Lower leg skin (tissue), 4 donors: ENCODE results near the gene VPS52. TPM values are rescaled to one million over a fixed set of nuclear protein-coding genes. Genes with fewer than 3 reads are reported as not detected.
"Not testable (repeated sequence)": the region's sequence is repeated elsewhere in the genome, so short reads cannot be mapped to it uniquely, and the experiment has no call there.

Source experiments
- DNase-seq, 2 donors: peaks; one replicate each; pipeline ENCODE4 v3.0.0-alpha.2; 2019; ENCODE audit warnings: low spot score in 2 of 2
- H3K4me3 ChIP-seq: fragments of 200-600 bp; sonication (generic); 2 replicates; pipeline ENCODE4 v1.5.1; 2017; ENCODE audit warnings: mild to moderate bottlenecking, low read depth; ENCODE audit not compliant: poor library complexity, severe bottlenecking
- CTCF ChIP-seq, 3 donors: fragments of 450-650 bp; IDR thresholded peaks; one replicate each; pipeline ENCODE4 v1.5.1; 2016; ENCODE audit warnings: antibody characterized with exemption in 3 of 3, mild to moderate bottlenecking in 3 of 3, moderate library complexity in 2 of 3
- POLR2A ChIP-seq, 2 donors: fragments of 450-650 bp; IDR thresholded peaks; one replicate each; pipeline ENCODE4 v1.6.1; 2016 to 2017; ENCODE audit warnings: antibody characterized with exemption in 2 of 2, mild to moderate bottlenecking in 1 of 2, moderate library complexity in 1 of 2
- WGBS, 2 donors: methylation state at CpG; one replicate each; pipeline ENCODE4 v1.1.5; 2018; 5-methylcytosine and 5-hydroxymethylcytosine counted together
- intact Hi-C: fragments of 100-400 bp; cut with DNase I; formaldehyde crosslinking; loops from one replicate; pipeline ENCODE4 v1.15.0; 2023; ENCODE audit warnings: low total_unique reads
- total RNA-seq, 4 donors: library from RNA; depleted of rRNA; stranded (reverse); fragments of >200 nt; gene quantifications; one replicate each; pipeline ENCODE4 v1.1.0, GENCODE V29; 2016

VPS52 gene
- total RNA-seq, 4 donors from 2014 or later = 33.3 to 51.0 (median 44.4) TPM

GRCh38 chr6:33288141-33288920 lies 16.7 kb upstream of the VPS52 start:
- TF ChIP-seq CTCF (IDR thresholded peaks at IDR 0.05) = no peak
- TF ChIP-seq POLR2A (IDR thresholded peaks at IDR 0.05) = no peak
- DNase-seq = no peak
- intact Hi-C loops = no loop called here
- peak overlapping the region; percentile 56 for H3K4me3 ChIP-seq
- WGBS, 2 donors = 9 to 15% methylated on average over 21 of the region's 21 CpGs

- no peak overlapping the region for H3K4me3 ChIP-seq
- 89% methylated on average over 18 to 22 of the region's 22 CpGs for WGBS, 2 donors
These were observed 15.6 kb upstream of the VPS52 start for GRCh38 chr6:33286946-33287914.

GRCh38 chr6:33285214-33285613 lies 13.5 kb upstream of the VPS52 start:
- H3K4me3 ChIP-seq, intact Hi-C loops, DNase-seq: not testable (repeated sequence)
- WGBS, 2 donors = 85 to 92% methylated on average over 4 of the region's 4 CpGs

More at GRCh38 chr6:33286946-33287914, 15.6 kb upstream of the VPS52 start:
- intact Hi-C loops = no loop called here
- no peak for TF ChIP-seq POLR2A (IDR thresholded peaks at IDR 0.05)
- no peak for TF ChIP-seq CTCF (IDR thresholded peaks at IDR 0.05)
- DNase-seq = no peak

GRCh38 chr6:33280539-33280938 lies 8.9 kb upstream of the VPS52 start:
- TF ChIP-seq CTCF (IDR thresholded peaks at IDR 0.05) (no peak), POLR2A (IDR thresholded peaks at IDR 0.05) (no peak)
- H3K4me3 ChIP-seq = no peak overlapping the region
- intact Hi-C loops = no loop called here
- no peak for DNase-seq
- WGBS, 2 donors = 78 to 92% methylated on average over 4 to 6 of the region's 6 CpGs

GRCh38 chr6:33279971-33280511 lies 8.4 kb upstream of the VPS52 start:
- 52 to 61% methylated on average over 5 of the region's 5 CpGs for WGBS, 2 donors
- H3K4me3 ChIP-seq = no peak overlapping the region
- no peak for DNase-seq
- intact Hi-C loops = no loop called here
- no peak for TF ChIP-seq CTCF (IDR thresholded peaks at IDR 0.05)
- TF ChIP-seq POLR2A (IDR thresholded peaks at IDR 0.05) = no peak

GRCh38 chr6:33279257-33279695 lies 7.6 kb upstream of the VPS52 start:
- no peak for TF ChIP-seq POLR2A (IDR thresholded peaks at IDR 0.05)
- intact Hi-C loops = no loop called here
- H3K4me3 ChIP-seq = no peak overlapping the region
- WGBS, 2 donors = 75 to 77% methylated on average over 13 of the region's 13 CpGs
- no peak for DNase-seq
